Testis (tissue), 2 donors: Measurements from ENCODE around the gene FAM78B.

Experiments used
- CTCF ChIP-seq, 3 experiments: fragments of 450-650 bp in 2 of 3; fragments of 200-600 bp in 1 of 3; sonication (generic) in 1 of 3; IDR thresholded peaks; one replicate each; pipeline ENCODE4 v1.5.1; 2016 to 2019; ENCODE audit warnings: antibody characterized with exemption in 3 of 3, mild to moderate bottlenecking in 2 of 3, moderate library complexity in 1 of 3
- POLR2A ChIP-seq: fragments of 450-650 bp; IDR thresholded peaks from one replicate; pipeline ENCODE4 v1.6.1; 2017; ENCODE audit warnings: antibody characterized with exemption, mild to moderate bottlenecking, moderate library complexity

- TF ChIP-seq CTCF (IDR thresholded peaks at IDR 0.05): no peak
- no peak for TF ChIP-seq POLR2A
These were observed 100.7 kb downstream of the FAM78B start for GRCh38 chr1:166066107-166066506.
